SK-N-SH (cell line): Measurements from ENCODE around the gene RFC5.

ENCODE experiments used
- EP300 ChIP-seq, 2 experiments: IDR thresholded peaks; 2 replicates each; pipeline versions ENCODE4 v1.4.0 to v1.6.1; 2012; ENCODE audit warnings: borderline replicate concordance in 1 of 2, low read depth in 1 of 2, low read length in 1 of 2
- EZH2phosphoT487 ChIP-seq: fragments of 200-600 bp; sonication (generic); IDR thresholded peaks from 2 replicates; pipeline ENCODE4 v1.6.1; 2017; ENCODE audit warnings: low read depth, mixed run types, mild to moderate bottlenecking, antibody characterized with exemption, moderate library complexity, borderline replicate concordance
- GATA2 ChIP-seq: sonication (generic); formaldehyde crosslinking; IDR thresholded peaks from 2 replicates; pipeline ENCODE4 v1.5.0; 2020; ENCODE audit warnings: mild to moderate bottlenecking, missing genetic modification reagents
- RAD21 ChIP-seq: IDR thresholded peaks from 2 replicates; pipeline ENCODE4 v1.6.1; 2012; ENCODE audit warnings: mild to moderate bottlenecking, low read length

DNA sequence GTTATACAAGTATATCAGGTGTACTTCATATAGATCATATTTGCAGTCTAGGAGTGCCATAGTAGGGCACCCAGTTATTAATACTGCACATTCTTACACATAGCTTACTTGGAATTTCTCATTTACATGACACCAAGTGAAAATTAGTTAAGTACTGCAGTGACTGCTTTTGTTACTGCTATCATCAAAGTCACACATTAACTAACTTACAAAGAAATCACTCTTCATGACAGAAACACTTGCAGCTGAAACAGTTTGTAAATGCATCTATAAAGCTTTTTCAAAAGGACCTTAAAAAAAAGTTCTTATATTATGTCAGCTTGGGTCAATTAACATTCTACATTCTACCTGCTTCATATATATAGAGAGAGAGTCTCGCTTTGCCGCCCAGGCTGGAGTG lies 17.8 kb upstream of the RFC5 start:
- TF ChIP-seq EP300 (IDR thresholded peaks at IDR 0.05; ENCODE audit: borderline replicate concordance in 1 of 2, low read depth in 1 of 2, low read length in 1 of 2) (no peak), EZH2phosphoT487 (no peak), GATA2 (CRISPR knock-in tag) (no peak), RAD21 (no peak)
